K562 (cell line): ENCODE data around the gene ABCC5. TPM values are rescaled to one million over a fixed set of nuclear protein-coding genes. Genes with fewer than 3 reads are reported as not detected.

Experiments
- ATAC-seq: fragments of 200-7000 bp; cut with Tn5 transposase; 3 replicates; pipeline ENCODE4 v1.9.1; 2020; ENCODE audit warnings: moderate library complexity
- BruUV-seq: library from RNA; stranded (reverse); fragments of 400-500 nt; replicated peaks from 2 replicates; lab custom pipeline; 2021; lab: Mats Ljungman, UMichigan
- CTCF ChIA-PET: fragments of 300-600 bp; formaldehyde crosslinking; extraction: SDS; loops from one replicate; lab custom pipeline; 2021; ENCODE audit warnings: low intra/inter-chr PET ratio; lab: Yijun Ruan, JAX
- POLR2A ChIA-PET: fragments of 300-600, 350-650 bp; sonication (Branson Sonifier 250); formaldehyde crosslinking; extraction: SDS; loops from one replicate; lab custom pipeline; 2021; ENCODE audit warnings: antibody characterized with exemption, inconsistent platforms; lab: Yijun Ruan, JAX
- DNase-seq, 4 experiments: peaks; one replicate each; pipeline versions ENCODE4 v3.0.0 to v3.0.0-alpha.2; 2011 to 2018; ENCODE audit warnings: low spot score in 3 of 4, mixed read lengths in 3 of 4; ENCODE audit errors: extremely low read depth in 1 of 4
- FAIRE-seq: peaks from 2 replicates; lab custom pipeline; 2011; peaks lifted over from hg19 to GRCh38; lab: Jason Lieb, UNC
- H2AFZ ChIP-seq: 2 replicates; pipeline ENCODE4 v1.6.0; 2011; ENCODE audit warnings: low read depth, low read length, control low read depth, inconsistent platforms
- H3K27ac ChIP-seq: fragments of 200-600 bp; 3 replicates; pipeline ENCODE4 v1.8.0; 2011; ENCODE audit warnings: low read depth, mild to moderate bottlenecking, control low read depth, inconsistent platforms, low read length, moderate library complexity, mixed read lengths; ENCODE audit errors: extremely low read depth
- H3K27me3 ChIP-seq, 2 experiments: fragments of 300-600 bp in 1 of 2; 2 replicates in 1 of 2; 3 replicates in 1 of 2; pipeline versions ENCODE4 v1.6.0 to v1.8.0; 2011; ENCODE audit warnings: inconsistent platforms in 2 of 2, low read length in 2 of 2, mild to moderate bottlenecking in 1 of 2, mixed read lengths in 1 of 2, moderate library complexity in 1 of 2; ENCODE audit not compliant: control insufficient read depth in 2 of 2, insufficient read depth in 2 of 2
- H3K36me3 ChIP-seq: fragments of 300-600 bp; 3 replicates; pipeline ENCODE4 v1.8.0; 2011; ENCODE audit warnings: mild to moderate bottlenecking, low read length, inconsistent platforms; ENCODE audit not compliant: control insufficient read depth, insufficient read depth
- H3K4me1 ChIP-seq, 2 experiments: fragments of 200-600 bp in 1 of 2; replicated peaks in 1 of 2; 2 replicates in 1 of 2; 3 replicates in 1 of 2; pipeline versions ENCODE4 v1.5.1 to v1.8.0; 2011; ENCODE audit warnings: inconsistent platforms in 2 of 2, low read length in 2 of 2, mild to moderate bottlenecking in 1 of 2, mixed read lengths in 1 of 2, moderate library complexity in 1 of 2; ENCODE audit not compliant: control insufficient read depth in 2 of 2, insufficient read depth in 2 of 2
- H3K4me2 ChIP-seq: 2 replicates; pipeline ENCODE4 v1.6.1; 2011; ENCODE audit warnings: low read length, control low read depth, inconsistent platforms, mixed read lengths; ENCODE audit not compliant: insufficient read depth
- H3K4me3 ChIP-seq: fragments of 200-600 bp; sonication (generic), shearing (Covaris generic); 2 replicates; pipeline ENCODE4 v1.5.1; 2016; ENCODE audit warnings: control low read depth, inconsistent platforms
- H3K79me2 ChIP-seq: fragments of 200-600 bp; 3 replicates; pipeline ENCODE4 v1.8.0; 2011; ENCODE audit warnings: low read length, inconsistent platforms; ENCODE audit not compliant: control insufficient read depth, insufficient read depth
- H3K9ac ChIP-seq, 2 experiments: 2 replicates each; pipeline versions ENCODE4 v1.6.0 to v1.6.1; 2011; ENCODE audit warnings: low read depth in 2 of 2, low read length in 2 of 2, control low read depth in 1 of 2, inconsistent platforms in 1 of 2, mild to moderate bottlenecking in 1 of 2, mixed read lengths in 1 of 2; ENCODE audit not compliant: insufficient read depth in 1 of 2
- H3K9me1 ChIP-seq: one replicate; pipeline ENCODE4 v1.6.0; 2011; ENCODE audit warnings: inconsistent platforms, mild to moderate bottlenecking, low read length, moderate library complexity; ENCODE audit not compliant: control insufficient read depth, insufficient read depth
- H3K9me3 ChIP-seq: replicated peaks from 2 replicates; pipeline ENCODE4 v1.5.1; 2011; ENCODE audit warnings: low read depth, low read length, inconsistent platforms; ENCODE audit not compliant: control insufficient read depth, insufficient read depth
- H4K20me1 ChIP-seq: replicated peaks from 2 replicates; pipeline ENCODE4 v1.6.1; 2011; ENCODE audit warnings: low read length, inconsistent platforms, mixed read lengths; ENCODE audit not compliant: control insufficient read depth, insufficient read depth
- CBX3 ChIP-seq, 2 experiments: IDR thresholded peaks; 1 replicate in 1 of 2; 2 replicates in 1 of 2; pipeline ENCODE4 v1.6.1; 2012; ENCODE audit warnings: inconsistent platforms in 2 of 2, low read length in 2 of 2, borderline replicate concordance in 1 of 2, control low read depth in 1 of 2
- DNMT1 ChIP-seq: fragments of 450-650 bp; IDR thresholded peaks from 2 replicates; pipeline ENCODE4 v1.6.1; 2016; ENCODE audit warnings: antibody characterized with exemption, mild to moderate bottlenecking
- GTF2F1 ChIP-seq: IDR thresholded peaks from 2 replicates; pipeline ENCODE4 v1.6.1; 2011; ENCODE audit warnings: low read depth, low read length, improper control_type of control experiment
- KLF10 ChIP-seq: fragments of 250-450 bp; sonication (Bioruptor Pico); IDR thresholded peaks from 2 replicates; pipeline ENCODE4 v1.6.1; 2021; ENCODE audit warnings: matching md5 sums
- MEF2D ChIP-seq: conservative IDR thresholded peaks from 2 replicates; pipeline ENCODE4 v1.6.1; 2016; ENCODE audit warnings: low read depth, missing genetic modification characterization, missing compliant biosample characterization
- MTF1 ChIP-seq: fragments of 250-450 bp; sonication (Bioruptor Pico); IDR thresholded peaks from 2 replicates; pipeline ENCODE4 v1.9.0; 2021; ENCODE audit warnings: moderate library complexity, mild to moderate bottlenecking, inconsistent platforms, borderline replicate concordance
- POLR2G ChIP-seq: fragments of 200-400 bp; formaldehyde crosslinking; IDR thresholded peaks from 2 replicates; pipeline ENCODE4 v1.6.1; 2017; ENCODE audit warnings: low read depth, mild to moderate bottlenecking, antibody characterized with exemption, low read length, moderate library complexity
- SIX5 ChIP-seq, 2 experiments: IDR thresholded peaks; 2 replicates each; pipeline ENCODE4 v1.6.1; 2011; ENCODE audit warnings: low read length in 2 of 2, borderline replicate concordance in 1 of 2, low read depth in 1 of 2, mild to moderate bottlenecking in 1 of 2, moderate library complexity in 1 of 2; ENCODE audit not compliant: insufficient read depth in 1 of 2
- TAF1 ChIP-seq: IDR thresholded peaks from 2 replicates; pipeline ENCODE4 v1.6.1; 2011; ENCODE audit warnings: mild to moderate bottlenecking, low read length, moderate library complexity; ENCODE audit not compliant: insufficient read depth, control insufficient read depth, severe bottlenecking; ENCODE audit errors: extremely low read depth
- THAP12 ChIP-seq: fragments of 250-450 bp; sonication (Bioruptor Pico); IDR thresholded peaks from 2 replicates; pipeline ENCODE4 v1.9.0; 2021; ENCODE audit warnings: mild to moderate bottlenecking, inconsistent platforms
- ZNF12 ChIP-seq: sonication (generic); formaldehyde crosslinking; IDR thresholded peaks from 2 replicates; pipeline ENCODE4 v1.4.0; 2020; ENCODE audit warnings: mild to moderate bottlenecking, missing genetic modification reagents
- ZNF184 ChIP-seq: sonication (generic); formaldehyde crosslinking; IDR thresholded peaks from 2 replicates; pipeline ENCODE4 v1.5.0; 2020; ENCODE audit warnings: missing genetic modification reagents
- ZNF76 ChIP-seq: fragments of 250-450 bp; sonication (Bioruptor Pico); IDR thresholded peaks from 2 replicates; pipeline ENCODE4 v1.4.0; 2020; ENCODE audit warnings: mild to moderate bottlenecking, moderate library complexity, borderline replicate concordance
- WGBS: fragments of 100-300 bp; shearing (Covaris generic); methylation state at CpG from one replicate; pipeline ENCODE4 v1.1.6; 2016; ENCODE audit warnings: low coverage, mixed read lengths; ENCODE audit not compliant: insufficient coverage; ENCODE audit errors: missing lambda C conversion rate; 5-methylcytosine and 5-hydroxymethylcytosine counted together
- in situ Hi-C: fragments of 300-500 bp; cut with MboI; formaldehyde crosslinking; loops from 4 replicates; pipeline ENCODE4 v1.15.0; 2018; ENCODE audit warnings: inconsistent platforms, mixed read lengths
- intact Hi-C: fragments of 100-400 bp; cut with micrococcal nuclease; formaldehyde crosslinking; loops from 2 replicates; pipeline ENCODE4 v1.14.2; 2022
- polyA plus RNA-seq, 8 experiments: library from polyadenylated mRNA; depleted of rRNA in 4 of 8; stranded (reverse) in 5 of 8; unstranded in 3 of 8; fragments of >200 nt; fragmentation: Nextera tagmentation in 2 of 8; fragmentation: Illumina TruSeq in 1 of 8; extraction: Ambion mirVana in 2 of 8; extraction: Trizol in 1 of 8; gene quantifications; 2 replicates each; pipeline versions ENCODE4 v1.2.1 to v1.2.3, GENCODE V29; 2011 to 2014; ENCODE audit warnings: inconsistent platforms in 1 of 8, missing spikeins in 1 of 8
- total RNA-seq, 7 experiments: library from RNA; depleted of rRNA in 6 of 7; stranded (reverse); fragments of >200 nt in 6 of 7; fragmentation: Illumina TruSeq in 2 of 7; extraction: Trizol in 2 of 7; gene quantifications; 2 replicates each; pipeline versions ENCODE4 v1.2.1 to v1.2.3, GENCODE V29; 2011 to 2021; ENCODE audit warnings: low replicate concordance in 1 of 7

ABCC5 gene
- total and polyA plus RNA-seq, 9 of the 15 experiments (the other 6 are each of a cell fraction or from before 2014, with no cell fraction given) = 22.0 to 53.0 (median 41.9) TPM

- no peak for TF ChIP-seq THAP12 (CRISPR knock-in tag)
- TF ChIP-seq ZNF76 (CRISPR knock-in tag) = no peak
- no peak for TF ChIP-seq MTF1
- no peak for TF ChIP-seq POLR2G
- TF ChIP-seq GTF2F1 = no peak
- no peak for TF ChIP-seq MEF2D (tag)
- no peak for TF ChIP-seq CBX3 (IDR thresholded peaks at IDR 0.05; ENCODE audit: borderline replicate concordance in 1 of 2, low read length in 2 of 2)
- no peak for TF ChIP-seq DNMT1
- TF ChIP-seq KLF10 (CRISPR knock-in tag) = no peak
- TF ChIP-seq SIX5 (IDR thresholded peaks at IDR 0.05; ENCODE audit: borderline replicate concordance in 1 of 2, insufficient read depth in 1 of 2, low read depth in 1 of 2, low read length in 2 of 2) = no peak
Measured at GRCh38 chr3:183924543-183924942, 93.1 kb downstream of the ABCC5 start (continued).

GRCh38 chr3:183922421-183922820, 95.3 kb downstream of the ABCC5 start:
- ATAC-seq = no peak

More at GRCh38 chr3:183922421-183922820, 95.3 kb downstream of the ABCC5 start:
- no peak for DNase-seq
- Histone ChIP-seq H3K9me3 (no peaks in the 10 kb centered on the region), H4K20me1 (no peaks in the 10 kb centered on the region), H3K27me3 (no peaks in the 10 kb centered on the region)
- TF ChIP-seq ZNF184 (no peak), TAF1 (no peak), ZNF12 (CRISPR knock-in tag) (no peak)
- TF ChIP-seq, all 486 proteins: peak for 0
- Histone ChIP-seq H3K36me3 (peaks cover 55% of the 10 kb centered on the region), H3K4me2 (no peak overlapping the region), H3K27ac (no peak overlapping the region), H3K4me3 (no peak overlapping the region), H3K79me2 (no peaks in the 10 kb centered on the region), H2AFZ (no peak overlapping the region), H3K9me1 (no peaks in the 10 kb centered on the region), H3K9ac (no peak overlapping the region), H3K4me1 (no peaks in the 10 kb centered on the region)
- no TSS peak for BruUV-seq
- intact Hi-C loops = no loop called here
- in situ Hi-C loops = no loop called here
- ChIA-PET CTCF (no interaction called here), POLR2A (interaction anchor here (0.9 kb wide), 1 partner anchor 11 kb away, joined by 4 read pairs; no protein-coding TSS in a partner anchor)
- no peak for FAIRE-seq
- WGBS = 96% methylated on average over 4 of the region's 4 CpGs
